ENCODE data around the gene KHNYN. TPM values are rescaled to one million over a fixed set of nuclear protein-coding genes. Genes with fewer than 3 reads are reported as not detected.
"Not testable (repeated sequence)": the region's sequence is repeated elsewhere in the genome, so short reads cannot be mapped to it uniquely, and the experiment has no call there.

The KHNYN gene
- total RNA-seq: 10 to 100 TPM; 49.9 to 64.9 TPM
- polyA plus RNA-seq: 10 to 100 TPM; 15.2 to 34.7 TPM
- long read RNA-seq, donor 1, partial matches to known transcripts: 16 of 40 reads
- long read RNA-seq, donor 1, other reads (novel, unspliced or antisense): 19 of 40 reads
- long read RNA-seq, donor 2, transcript KHNYN-202 (8 exons, 3,359 nt): major isoform, 9 of 40 reads
- long read RNA-seq, donor 2, partial matches to known transcripts: 26 of 40 reads
- long read RNA-seq, donor 2, other reads (novel, unspliced or antisense): 3 of 40 reads

DNA sequence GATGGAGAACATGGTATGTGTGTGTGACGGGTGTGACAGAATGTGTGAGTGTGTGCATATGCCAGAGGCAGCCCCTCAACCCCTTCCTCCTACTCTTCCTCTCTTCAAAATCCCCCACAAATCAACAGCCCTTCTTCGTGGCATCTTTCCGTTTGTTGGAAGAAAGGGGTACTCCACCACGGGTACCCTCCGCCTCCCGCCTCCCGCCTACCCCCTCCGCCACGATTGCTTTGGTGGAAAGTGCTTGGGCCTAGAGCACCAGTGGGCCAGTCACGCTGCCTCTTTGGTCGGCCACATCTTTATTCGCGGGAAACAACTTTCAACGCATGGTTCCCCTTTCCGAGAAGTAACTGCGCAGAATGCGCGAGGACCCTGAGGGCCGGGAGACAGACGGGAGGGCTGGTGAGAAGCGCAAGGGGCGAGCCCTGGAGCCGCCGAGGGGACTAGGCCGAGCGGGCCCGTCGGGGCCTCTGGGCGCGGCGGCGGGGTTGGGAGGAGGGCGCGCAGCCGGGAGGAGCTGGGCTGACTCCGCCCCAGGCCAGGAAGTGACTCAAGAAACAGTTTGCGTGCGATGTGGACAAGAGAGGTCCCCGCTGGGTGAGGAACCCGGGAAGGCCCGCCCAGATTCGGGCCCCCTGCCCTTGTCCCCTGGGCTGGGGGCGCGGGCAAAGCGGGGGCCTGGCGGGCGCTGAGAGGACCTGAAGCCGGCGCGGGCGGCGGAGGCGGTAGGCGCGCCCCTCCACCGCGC lies at the start of gene KHNYN, which contains the start of gene CBLN3:
TSS of gene KHNYN (plus strand) at position 560 of the 748 bp plus-strand sequence. CDS start 777 bp downstream, outside the sequence.
TSS of gene CBLN3 (minus strand) at position 274 of the 748 bp plus-strand sequence. CDS start 614 bp downstream, outside the sequence.
- Histone ChIP-seq H3K27me3 (ENCODE audit: control insufficient read depth in 1 of 2, insufficient read depth in 2 of 2, low read length in 1 of 2) (no peaks in the 10 kb centered on the region), H3K9me3 (ENCODE audit: control insufficient read depth, low read length) (no peaks in the 10 kb centered on the region)
- 2 to 3% methylated on average over 54 to 57 of the region's 57 CpGs for WGBS, 2 donors

GRCh38 chr14:24381363-24382063 lies 48.2 kb upstream of the KHNYN start:
- no peaks in the 10 kb centered on the region for H3K9me3 ChIP-seq (ENCODE audit: control insufficient read depth, low read length)
- H3K4me1 ChIP-seq (ENCODE audit: control insufficient read depth in 1 of 2, insufficient read depth in 2 of 2, low read length in 2 of 2): no peaks in the 10 kb centered on the region
- no peak overlapping the region for H3K4me3 ChIP-seq (ENCODE audit: low read length in 2 of 2)
- 87 to 90% methylated on average over 8 of the region's 8 CpGs for WGBS, 2 donors
- H3K36me3 ChIP-seq (ENCODE audit: control insufficient read depth in 1 of 2, insufficient read depth in 2 of 2, low read length in 1 of 2): no peaks in the 10 kb centered on the region
- DNase-seq (no peak), ATAC-seq (ENCODE audit: low FRiP score) (no peak)
- intact Hi-C loops (cut with DNase I): no loop called here
- H3K27ac ChIP-seq (ENCODE audit: low read depth in 1 of 2, low read length in 2 of 2): no peak overlapping the region
- no peaks in the 10 kb centered on the region for H3K27me3 ChIP-seq (ENCODE audit: control insufficient read depth in 1 of 2, insufficient read depth in 2 of 2, low read length in 1 of 2)

More for the DNA sequence above, at the start of gene KHNYN, which contains the start of gene CBLN3:
- intact Hi-C loops (cut with DNase I): loop anchor here (1.0 to 10.0 kb wide), 4 partner anchors 63 to 315 kb away; partner anchors contain the start of genes DCAF11 (in 1 of the 2) and NRL (in 1 of the 2)
- Histone ChIP-seq H3K4me1 (ENCODE audit: control insufficient read depth in 1 of 2, insufficient read depth in 2 of 2, low read length in 2 of 2) (no peaks in the 10 kb centered on the region), H3K36me3 (ENCODE audit: control insufficient read depth in 1 of 2, insufficient read depth in 2 of 2, low read length in 1 of 2) (no peaks in the 10 kb centered on the region), H3K4me3 (ENCODE audit: low read length in 2 of 2) (peak within 1 kb of the TSS; percentile 60 to 66), H3K27ac (ENCODE audit: low read depth in 1 of 2, low read length in 2 of 2) (peak within 1 kb of the TSS; percentile 90 to 94)
- DNase-seq (peak; percentile 96), ATAC-seq (ENCODE audit: low FRiP score) (peak; percentile 91)

GRCh38 chr14:24382064-24382371 lies 47.7 kb upstream of the KHNYN start:
- H3K4me3 ChIP-seq (ENCODE audit: low read length in 2 of 2): no peak overlapping the region
- 47 to 52% methylated on average over 4 of the region's 4 CpGs for WGBS, 2 donors
- H3K27me3 ChIP-seq (ENCODE audit: control insufficient read depth in 1 of 2, insufficient read depth in 2 of 2, low read length in 1 of 2): no peaks in the 10 kb centered on the region
- ATAC-seq (ENCODE audit: low FRiP score) (no peak), DNase-seq (no peak)
- no peaks in the 10 kb centered on the region for H3K9me3 ChIP-seq (ENCODE audit: control insufficient read depth, low read length)
- intact Hi-C loops (cut with DNase I): no loop called here
- no peaks in the 10 kb centered on the region for H3K36me3 ChIP-seq (ENCODE audit: control insufficient read depth in 1 of 2, insufficient read depth in 2 of 2, low read length in 1 of 2)
- H3K4me1 ChIP-seq (ENCODE audit: control insufficient read depth in 1 of 2, insufficient read depth in 2 of 2, low read length in 2 of 2): no peaks in the 10 kb centered on the region
- H3K27ac ChIP-seq (ENCODE audit: low read depth in 1 of 2, low read length in 2 of 2): no peak overlapping the region

DNA sequence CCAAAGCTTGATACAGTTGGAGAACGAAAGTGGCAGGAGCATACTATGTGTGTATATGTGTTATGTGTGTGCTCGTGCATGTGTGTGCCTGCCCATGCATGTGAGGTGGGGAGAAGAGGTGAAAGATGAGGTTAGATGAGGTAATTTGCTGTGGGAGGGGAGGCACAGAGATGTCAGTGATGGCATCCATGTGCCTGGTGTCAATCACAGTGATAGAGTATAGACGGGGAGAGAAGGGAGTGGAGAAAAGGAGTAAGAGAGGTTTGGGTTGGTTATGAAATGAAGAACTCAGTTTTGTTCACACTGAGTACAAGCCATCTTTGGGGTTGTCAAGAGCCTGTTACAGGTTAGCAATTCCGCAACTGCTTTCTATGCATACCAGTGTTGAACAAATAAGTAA lies 45.6 kb upstream of the KHNYN start:
- intact Hi-C loops (cut with DNase I): no loop called here
- no peaks in the 10 kb centered on the region for H3K9me3 ChIP-seq (ENCODE audit: control insufficient read depth, low read length)
- H3K36me3 ChIP-seq (ENCODE audit: control insufficient read depth in 1 of 2, insufficient read depth in 2 of 2, low read length in 1 of 2): no peaks in the 10 kb centered on the region
- H3K4me3 ChIP-seq (ENCODE audit: low read length in 2 of 2): no peak overlapping the region
- DNase-seq: no peak
- no peak for ATAC-seq (ENCODE audit: low FRiP score)
- H3K4me1 ChIP-seq (ENCODE audit: control insufficient read depth in 1 of 2, insufficient read depth in 2 of 2, low read length in 2 of 2): no peaks in the 10 kb centered on the region
- WGBS, 2 donors: 80 to 81% methylated on average over 4 of the region's 4 CpGs
- H3K27me3 ChIP-seq (ENCODE audit: control insufficient read depth in 1 of 2, insufficient read depth in 2 of 2, low read length in 1 of 2): no peaks in the 10 kb centered on the region
- no peak overlapping the region for H3K27ac ChIP-seq (ENCODE audit: low read depth in 1 of 2, low read length in 2 of 2)

- Histone ChIP-seq H3K27me3 (ENCODE audit: control insufficient read depth in 1 of 2, insufficient read depth in 2 of 2, low read length in 1 of 2) (no peaks in the 10 kb centered on the region), H3K27ac (ENCODE audit: low read depth in 1 of 2, low read length in 2 of 2) (no peak overlapping the region), H3K36me3 (ENCODE audit: control insufficient read depth in 1 of 2, insufficient read depth in 2 of 2, low read length in 1 of 2) (no peaks in the 10 kb centered on the region), H3K4me1 (ENCODE audit: control insufficient read depth in 1 of 2, insufficient read depth in 2 of 2, low read length in 2 of 2) (no peaks in the 10 kb centered on the region), H3K9me3 (ENCODE audit: control insufficient read depth, low read length) (no peaks in the 10 kb centered on the region), H3K4me3 (ENCODE audit: low read length in 2 of 2) (no peak overlapping the region)
- 78 to 82% methylated on average over 4 of the region's 4 CpGs for whole genome bisulfite sequencing, 2 donors
- no peak for DNase-seq
- intact Hi-C loops (cut with DNase I): no loop called here
- no peak for ATAC-seq (ENCODE audit: low FRiP score)
These were observed 44.2 kb upstream of the KHNYN start for GRCh38 chr14:24385524-24385923.

- intact Hi-C loops (cut with DNase I): no loop called here
- DNase-seq: peak in 1 of 2 donors; percentile 15
- no peaks in the 10 kb centered on the region for H3K27me3 ChIP-seq (ENCODE audit: control insufficient read depth in 1 of 2, insufficient read depth in 2 of 2, low read length in 1 of 2)
- no peaks in the 10 kb centered on the region for H3K9me3 ChIP-seq (ENCODE audit: control insufficient read depth, low read length)
- ATAC-seq (ENCODE audit: low FRiP score): no peak
- no peaks in the 10 kb centered on the region for H3K36me3 ChIP-seq (ENCODE audit: control insufficient read depth in 1 of 2, insufficient read depth in 2 of 2, low read length in 1 of 2)
- H3K27ac ChIP-seq (ENCODE audit: low read depth in 1 of 2, low read length in 2 of 2): no peak overlapping the region
- WGBS, 2 donors: 81 to 82% methylated on average over 2 of the region's 2 CpGs
- no peaks in the 10 kb centered on the region for H3K4me1 ChIP-seq (ENCODE audit: control insufficient read depth in 1 of 2, insufficient read depth in 2 of 2, low read length in 2 of 2)
- no peak overlapping the region for H3K4me3 ChIP-seq (ENCODE audit: low read length in 2 of 2)
These were observed 42.8 kb upstream of the KHNYN start for GRCh38 chr14:24387009-24387345.

- WGBS, 2 donors: 81 to 83% methylated on average over 5 of the region's 5 CpGs
- DNase-seq; ATAC-seq (ENCODE audit: low FRiP score); intact Hi-C loops (cut with DNase I); H3K27me3 ChIP-seq (ENCODE audit: control insufficient read depth in 1 of 2, insufficient read depth in 2 of 2, low read length in 1 of 2); H3K4me1 ChIP-seq (ENCODE audit: control insufficient read depth in 1 of 2, insufficient read depth in 2 of 2, low read length in 2 of 2); H3K36me3 ChIP-seq (ENCODE audit: control insufficient read depth in 1 of 2, insufficient read depth in 2 of 2, low read length in 1 of 2); H3K9me3 ChIP-seq (ENCODE audit: control insufficient read depth, low read length); H3K27ac ChIP-seq (ENCODE audit: low read depth in 1 of 2, low read length in 2 of 2); H3K4me3 ChIP-seq (ENCODE audit: low read length in 2 of 2): not testable (repeated sequence)
These were observed 42.2 kb upstream of the KHNYN start for GRCh38 chr14:24387579-24387978.

DNA sequence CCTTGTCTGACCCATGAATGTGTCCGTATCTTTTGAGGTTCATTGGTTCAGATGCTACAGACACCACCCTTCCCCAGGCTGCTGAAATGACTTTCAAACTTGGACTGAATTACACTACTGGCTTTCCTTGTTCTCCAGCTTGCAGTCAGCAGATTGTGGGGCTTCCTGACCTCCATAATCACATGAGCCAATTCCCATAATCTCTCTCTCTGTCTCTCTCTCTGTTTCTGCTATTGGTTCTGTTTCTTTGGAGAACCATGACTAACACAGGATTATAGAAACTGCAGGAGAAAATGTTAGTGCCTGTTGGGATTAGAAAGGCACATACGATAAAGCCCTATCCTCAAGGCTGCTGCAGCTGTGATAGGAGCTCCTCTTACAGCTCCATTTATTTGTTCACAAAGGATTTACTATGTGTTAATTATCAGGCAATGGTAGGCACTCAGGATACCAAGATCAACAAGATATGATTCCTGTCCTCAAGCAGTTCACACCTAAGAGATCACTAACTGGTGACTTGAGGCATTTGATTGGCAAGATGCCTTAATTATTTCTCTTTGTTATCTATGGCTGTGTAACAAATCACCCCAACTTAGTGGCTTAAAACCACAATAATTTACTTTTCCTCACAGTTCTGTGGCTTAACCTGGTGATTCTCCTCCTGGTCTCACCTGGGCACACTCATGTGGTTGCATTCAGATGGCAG lies 41.1 kb upstream of the KHNYN start:
- 80 to 81% methylated on average over 2 of the region's 2 CpGs for WGBS, 2 donors
- ATAC-seq (ENCODE audit: low FRiP score) (no peak), DNase-seq (no peak)
- Histone ChIP-seq H3K36me3 (ENCODE audit: control insufficient read depth in 1 of 2, insufficient read depth in 2 of 2, low read length in 1 of 2) (no peaks in the 10 kb centered on the region), H3K4me3 (ENCODE audit: low read length in 2 of 2) (no peak overlapping the region), H3K9me3 (ENCODE audit: control insufficient read depth, low read length) (no peaks in the 10 kb centered on the region), H3K27me3 (ENCODE audit: control insufficient read depth in 1 of 2, insufficient read depth in 2 of 2, low read length in 1 of 2) (no peaks in the 10 kb centered on the region), H3K4me1 (ENCODE audit: control insufficient read depth in 1 of 2, insufficient read depth in 2 of 2, low read length in 2 of 2) (no peaks in the 10 kb centered on the region), H3K27ac (ENCODE audit: low read depth in 1 of 2, low read length in 2 of 2) (no peak overlapping the region)
- intact Hi-C loops (cut with DNase I): no loop called here

Measured in aorta (tissue), 5 donors.